Measurements from ENCODE around the gene KCNS1. TPM values are rescaled to one million over a fixed set of nuclear protein-coding genes. Genes with fewer than 3 reads are reported as not detected.
A peak's percentile ranks its signal among the peaks of the same experiment; 100 is the strongest.

Gene KCNS1
- total and polyA plus RNA-seq, 4 donors: 0.45 to 3.0 (median 1.3) TPM

DNA sequence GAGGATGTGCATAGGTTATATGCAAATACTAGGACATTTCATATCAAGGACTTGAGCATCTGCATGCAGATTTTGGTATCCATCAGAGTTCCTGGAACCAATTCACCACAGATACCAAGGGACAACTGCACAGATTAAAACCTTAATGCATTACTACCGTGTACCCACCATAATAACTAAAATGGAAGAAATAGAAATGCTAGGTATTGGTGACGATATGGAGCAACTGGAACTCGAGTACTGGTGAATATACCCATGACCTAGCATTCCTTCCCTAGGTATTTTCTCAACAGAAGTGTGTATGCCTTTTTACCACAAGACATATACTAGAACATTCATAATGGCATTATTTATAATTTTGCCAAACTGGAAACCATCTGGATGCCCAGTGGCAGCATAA is 18.5 kb downstream of the KCNS1 start:
- no peaks in the 10 kb centered on the region for H3K27me3 ChIP-seq (ENCODE audit: control insufficient read depth in 3 of 3, insufficient read depth in 3 of 3, low read length in 2 of 3)
- TF ChIP-seq, protein P1, sequence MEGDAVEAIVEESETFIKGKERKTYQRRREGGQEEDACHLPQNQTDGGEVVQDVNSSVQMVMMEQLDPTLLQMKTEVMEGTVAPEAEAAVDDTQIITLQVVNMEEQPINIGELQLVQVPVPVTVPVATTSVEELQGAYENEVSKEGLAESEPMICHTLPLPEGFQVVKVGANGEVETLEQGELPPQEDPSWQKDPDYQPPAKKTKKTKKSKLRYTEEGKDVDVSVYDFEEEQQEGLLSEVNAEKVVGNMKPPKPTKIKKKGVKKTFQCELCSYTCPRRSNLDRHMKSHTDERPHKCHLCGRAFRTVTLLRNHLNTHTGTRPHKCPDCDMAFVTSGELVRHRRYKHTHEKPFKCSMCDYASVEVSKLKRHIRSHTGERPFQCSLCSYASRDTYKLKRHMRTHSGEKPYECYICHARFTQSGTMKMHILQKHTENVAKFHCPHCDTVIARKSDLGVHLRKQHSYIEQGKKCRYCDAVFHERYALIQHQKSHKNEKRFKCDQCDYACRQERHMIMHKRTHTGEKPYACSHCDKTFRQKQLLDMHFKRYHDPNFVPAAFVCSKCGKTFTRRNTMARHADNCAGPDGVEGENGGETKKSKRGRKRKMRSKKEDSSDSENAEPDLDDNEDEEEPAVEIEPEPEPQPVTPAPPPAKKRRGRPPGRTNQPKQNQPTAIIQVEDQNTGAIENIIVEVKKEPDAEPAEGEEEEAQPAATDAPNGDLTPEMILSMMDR (IDR thresholded peaks at IDR 0.05; ENCODE audit: control extremely low read depth, extremely low read depth): no peak
- no peak overlapping the region for H3K27ac ChIP-seq (ENCODE audit: low read depth in 1 of 2, low read length in 1 of 2)
- no peak overlapping the region for H3K4me3 ChIP-seq
- H3K4me1 ChIP-seq (ENCODE audit: control insufficient read depth in 5 of 5, insufficient read depth in 5 of 5, low read length in 5 of 5): no peaks in the 10 kb centered on the region
- 99% methylated on average over 3 of the region's 3 CpGs for WGBS, 2 donors
- DNase-seq (no peak), ATAC-seq (ENCODE audit: insufficient read depth, low FRiP score) (no peak)
- peaks cover 0 to 2% (median 0%) of the 10 kb centered on the region in 4 donors for H3K9me3 ChIP-seq (ENCODE audit: control insufficient read depth in 4 of 4, insufficient read depth in 3 of 4, low read length in 3 of 4)
- peaks cover 0 to 19% (median 5%) of the 10 kb centered on the region in 4 donors for H3K36me3 ChIP-seq (ENCODE audit: control insufficient read depth in 4 of 4, insufficient read depth in 4 of 4, low read length in 4 of 4)
- no peak overlapping the region for H3K9ac ChIP-seq (ENCODE audit: insufficient read depth in 1 of 2, low read length in 2 of 2)

DNA sequence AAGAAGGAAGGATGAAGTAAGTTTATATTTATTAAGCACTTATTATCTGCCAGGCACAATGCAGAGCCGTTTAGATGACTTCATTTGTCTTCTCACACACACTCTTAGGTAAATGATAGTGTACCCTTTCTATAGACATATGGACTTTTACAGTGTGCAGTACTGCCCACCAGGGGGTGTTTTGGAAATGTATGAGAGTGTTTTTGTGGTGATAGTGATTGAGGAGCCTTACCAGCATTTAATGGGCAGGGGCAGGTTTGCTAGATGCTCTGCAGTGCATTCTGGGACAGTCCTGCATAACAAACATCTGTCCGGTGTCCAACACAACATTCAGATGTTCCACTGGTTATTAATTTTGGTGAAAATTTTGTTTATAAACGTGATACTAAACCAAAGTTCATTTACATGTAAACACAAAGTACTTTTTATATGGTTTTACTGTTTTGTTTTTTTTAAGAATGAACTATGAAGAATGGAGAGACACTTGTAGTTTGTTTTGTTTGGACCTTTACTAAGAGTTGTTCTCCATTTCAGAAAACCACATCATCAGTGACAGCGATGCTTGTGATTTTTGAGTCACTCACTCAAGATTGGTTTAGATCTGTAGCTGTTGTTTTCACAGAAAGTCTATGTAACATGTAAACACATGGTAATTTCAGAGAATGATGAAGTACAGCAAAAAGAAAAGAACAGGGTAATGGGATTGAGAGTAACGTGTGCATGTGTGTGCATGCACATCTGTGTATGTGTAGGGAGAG is 19.9 kb downstream of the KCNS1 start:
- Histone ChIP-seq H3K27ac (ENCODE audit: low read depth in 1 of 2, low read length in 1 of 2) (no peak overlapping the region), H3K36me3 (ENCODE audit: control insufficient read depth in 4 of 4, insufficient read depth in 4 of 4, low read length in 4 of 4) (peaks cover 4 to 26% (median 10%) of the 10 kb centered on the region in 4 donors)

DNA sequence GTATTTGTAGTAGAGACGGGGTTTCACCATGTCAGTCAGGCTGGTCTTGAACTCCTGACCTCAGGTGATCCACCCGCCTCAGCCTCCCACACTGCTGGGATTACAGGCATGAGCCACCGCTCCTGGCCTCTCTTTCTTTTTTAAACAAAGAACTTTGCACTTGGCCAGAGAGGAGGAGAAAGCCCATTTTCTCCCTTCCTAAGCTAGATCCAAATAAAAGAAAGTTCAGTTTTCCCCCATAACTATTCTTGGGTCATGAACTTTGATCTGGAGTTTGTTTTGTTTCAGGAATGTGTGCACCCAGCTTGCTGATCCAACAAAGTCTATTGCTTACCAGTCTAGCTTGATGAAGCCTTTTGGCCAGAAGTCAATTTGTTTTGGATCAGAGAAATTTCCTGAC is 23.4 kb downstream of the KCNS1 start:
- peaks cover 0 to 5% (median 0%) of the 10 kb centered on the region in 5 donors for H3K4me1 ChIP-seq (ENCODE audit: control insufficient read depth in 5 of 5, insufficient read depth in 5 of 5, low read length in 5 of 5)
- no peak for DNase-seq
- H3K4me3 ChIP-seq: no peak overlapping the region
- no peak for ATAC-seq (ENCODE audit: insufficient read depth, low FRiP score)
- no peak overlapping the region for H3K27ac ChIP-seq (ENCODE audit: low read depth in 1 of 2, low read length in 1 of 2)
- WGBS, 2 donors: 94% methylated on average over 3 of the region's 3 CpGs
- TF ChIP-seq, protein P1 (IDR thresholded peaks at IDR 0.05; ENCODE audit: control extremely low read depth, extremely low read depth): no peak
- H3K27me3 ChIP-seq (ENCODE audit: control insufficient read depth in 3 of 3, insufficient read depth in 3 of 3, low read length in 2 of 3): no peaks in the 10 kb centered on the region
- H3K36me3 ChIP-seq (ENCODE audit: control insufficient read depth in 4 of 4, insufficient read depth in 4 of 4, low read length in 4 of 4): peaks cover 8 to 32% (median 20%) of the 10 kb centered on the region in 4 donors
- no peaks in the 10 kb centered on the region for H3K9me3 ChIP-seq (ENCODE audit: control insufficient read depth in 4 of 4, insufficient read depth in 3 of 4, low read length in 3 of 4)
- H3K9ac ChIP-seq (ENCODE audit: insufficient read depth in 1 of 2, low read length in 2 of 2): no peak overlapping the region

More for the DNA sequence above, 19.9 kb downstream of the KCNS1 start:
- DNase-seq (peak in 2 of 3 donors; percentile 9 to 10), ATAC-seq (ENCODE audit: insufficient read depth, low FRiP score) (no peak)
- H3K4me3 ChIP-seq: no peak overlapping the region
- TF ChIP-seq, protein P1 (IDR thresholded peaks at IDR 0.05; ENCODE audit: control extremely low read depth, extremely low read depth): no peak
- 81 to 90% methylated on average over 5 of the region's 5 CpGs for WGBS, 2 donors
- no peaks in the 10 kb centered on the region for H3K27me3 ChIP-seq (ENCODE audit: control insufficient read depth in 3 of 3, insufficient read depth in 3 of 3, low read length in 2 of 3)
- H3K9me3 ChIP-seq (ENCODE audit: control insufficient read depth in 4 of 4, insufficient read depth in 3 of 4, low read length in 3 of 4): peaks cover 0 to 2% (median 0%) of the 10 kb centered on the region in 4 donors
- H3K9ac ChIP-seq (ENCODE audit: insufficient read depth in 1 of 2, low read length in 2 of 2): no peak overlapping the region
- no peaks in the 10 kb centered on the region for H3K4me1 ChIP-seq (ENCODE audit: control insufficient read depth in 5 of 5, insufficient read depth in 5 of 5, low read length in 5 of 5)
